Measurements from ENCODE around the gene FGGY.

FGGY gene

GRCh38 chr1:59292562-59292961 is 4.3 kb upstream of the FGGY start:
- POLR2A ChIA-PET = no interaction called here
- peak; percentile 38 for DNase-seq (ENCODE audit: extremely low spot score)
- TF ChIP-seq CTCF (IDR thresholded peaks at IDR 0.05; ENCODE audit: control extremely low read depth, extremely low read depth, low read depth, missing control alignments) = peak; percentile 14
- CTCF ChIA-PET = interaction anchor here (0.6 to 3.9 kb wide), 5 partner anchors 15 to 459 kb away, joined by 3 to 26 read pairs (median 4); no protein-coding TSS in a partner anchor

- no peak for TF ChIP-seq CTCF (IDR thresholded peaks at IDR 0.05; ENCODE audit: control extremely low read depth, extremely low read depth, low read depth, missing control alignments)
- CTCF ChIA-PET = interaction anchor here (0.6 to 3.9 kb wide), 4 partner anchors 16 to 459 kb away, joined by 3 to 26 read pairs (median 5); no protein-coding TSS in a partner anchor
- POLR2A ChIA-PET = no interaction called here
- no peak for DNase-seq (ENCODE audit: extremely low spot score)
These were observed 3.7 kb upstream of the FGGY start for GRCh38 chr1:59293206-59293605.

- no peak for DNase-seq (ENCODE audit: extremely low spot score)
- no peak for TF ChIP-seq CTCF (IDR thresholded peaks at IDR 0.05; ENCODE audit: control extremely low read depth, extremely low read depth, low read depth, missing control alignments)
- POLR2A ChIA-PET = no interaction called here
- CTCF ChIA-PET = interaction anchor here (1.1 kb wide), 1 partner anchor 10 kb away, joined by 3 read pairs; no protein-coding TSS in a partner anchor
These were observed 3.0 kb upstream of the FGGY start for GRCh38 chr1:59293849-59294248.

GRCh38 chr1:59294423-59294822 is 2.5 kb upstream of the FGGY start:
- ChIA-PET POLR2A (no interaction called here), CTCF (interaction anchor here (1.1 kb wide), 1 partner anchor 9 kb away, joined by 3 read pairs; no protein-coding TSS in a partner anchor)
- TF ChIP-seq CTCF (IDR thresholded peaks at IDR 0.05; ENCODE audit: control extremely low read depth, extremely low read depth, low read depth, missing control alignments) = no peak
- DNase-seq (ENCODE audit: extremely low spot score) = no peak

- TF ChIP-seq CTCF (IDR thresholded peaks at IDR 0.05; ENCODE audit: control extremely low read depth, extremely low read depth, low read depth, missing control alignments) = no peak
- no peak for DNase-seq (ENCODE audit: extremely low spot score)
- POLR2A ChIA-PET = interaction anchor here (1.5 kb wide), 1 partner anchor 512 kb away, joined by 5 read pairs; the partner anchor contains the start of gene JUN
- CTCF ChIA-PET = interaction anchor here (1.3 to 1.6 kb wide), 2 partner anchors 12 to 13 kb away, joined by 3 read pairs; no protein-coding TSS in a partner anchor
These were observed 1.3 kb upstream of the FGGY start for GRCh38 chr1:59295618-59296017.

- TF ChIP-seq CTCF (IDR thresholded peaks at IDR 0.05; ENCODE audit: control extremely low read depth, extremely low read depth, low read depth, missing control alignments) = no peak
- DNase-seq (ENCODE audit: extremely low spot score) = no peak
- ChIA-PET CTCF (interaction anchor here (1.3 to 1.5 kb wide), 2 partner anchors 12 to 200 kb away, joined by 3 read pairs; no protein-coding TSS in a partner anchor), POLR2A (no interaction called here)
These were observed 1.2 kb downstream of the FGGY start for GRCh38 chr1:59298026-59298583.
